ENCODE data around the gene EIF4A2. TPM values are rescaled to one million over a fixed set of nuclear protein-coding genes. Genes with fewer than 3 reads are reported as not detected.
A peak's percentile ranks its signal among the peaks of the same experiment; 100 is the strongest.

EIF4A2 gene
- total and polyA plus RNA-seq, 9 donors, result 347 to 961 (median 631) TPM

- Histone ChIP-seq H3K36me3 (no peaks in the 10 kb centered on the region), H3K27ac (no peak overlapping the region), H3K9me3 (no peaks in the 10 kb centered on the region), H3K4me1 (ENCODE audit: insufficient read depth) (no peaks in the 10 kb centered on the region), H3K27me3 (no peaks in the 10 kb centered on the region), H3K4me3 (no peak overlapping the region)
- 87 to 94% (median 90%) methylated on average over 8 of the region's 8 CpGs for WGBS, 3 donors
- intact Hi-C loops (cut with DNase I), result no loop called here
- no peak for DNase-seq
- TF ChIP-seq CTCF (IDR thresholded peaks at IDR 0.05) (no peak), EP300 (IDR thresholded peaks at IDR 0.05) (no peak), POLR2A (IDR thresholded peaks at IDR 0.05) (no peak)
Observed at GRCh38 chr3:186760897-186761447, 22.4 kb upstream of the EIF4A2 start.

- H3K9me3 ChIP-seq, result no peaks in the 10 kb centered on the region
- no peaks in the 10 kb centered on the region for H3K27me3 ChIP-seq
- intact Hi-C loops (cut with DNase I), result no loop called here
- H3K4me1 ChIP-seq (ENCODE audit: insufficient read depth), result peaks cover 4% of the 10 kb centered on the region
- DNase-seq, result no peak
- peak overlapping the region; percentile 30 for H3K4me3 ChIP-seq
- H3K36me3 ChIP-seq, result no peaks in the 10 kb centered on the region
- WGBS, 3 donors, result 6 to 18% (median 9%) methylated on average over 26 of the region's 26 CpGs
- H3K27ac ChIP-seq, result no peak overlapping the region
- TF ChIP-seq CTCF (IDR thresholded peaks at IDR 0.05) (no peak), EP300 (IDR thresholded peaks at IDR 0.05) (no peak), POLR2A (IDR thresholded peaks at IDR 0.05) (no peak)
Observed at GRCh38 chr3:186772281-186772694, 11.1 kb upstream of the EIF4A2 start.

- intact Hi-C loops (cut with DNase I), result no loop called here
- 17 to 27% (median 27%) methylated on average over 28 of the region's 28 CpGs for WGBS, 3 donors
- Histone ChIP-seq H3K36me3 (no peaks in the 10 kb centered on the region), H3K27me3 (no peaks in the 10 kb centered on the region), H3K4me3 (peak overlapping the region; percentile 30), H3K4me1 (ENCODE audit: insufficient read depth) (peaks cover 4% of the 10 kb centered on the region), H3K27ac (no peak overlapping the region), H3K9me3 (no peaks in the 10 kb centered on the region)
- peak; percentile 20 to 53 (median 35) for DNase-seq
- TF ChIP-seq EP300 (IDR thresholded peaks at IDR 0.05), result no peak
Observed at GRCh38 chr3:186772701-186773417, 10.5 kb upstream of the EIF4A2 start.

- Histone ChIP-seq H3K27me3 (no peaks in the 10 kb centered on the region), H3K4me3 (no peak overlapping the region), H3K4me1 (ENCODE audit: insufficient read depth) (peaks cover 4% of the 10 kb centered on the region), H3K9me3 (no peaks in the 10 kb centered on the region), H3K27ac (no peak overlapping the region), H3K36me3 (no peaks in the 10 kb centered on the region)
- TF ChIP-seq POLR2A (IDR thresholded peaks at IDR 0.05), result no peak
- TF ChIP-seq EP300 (IDR thresholded peaks at IDR 0.05), result no peak
- TF ChIP-seq CTCF (IDR thresholded peaks at IDR 0.05), result no peak
- 46 to 50% (median 48%) methylated on average over 8 of the region's 8 CpGs for WGBS, 3 donors
- intact Hi-C loops (cut with DNase I), result no loop called here
- no peak for DNase-seq
Observed at GRCh38 chr3:186775999-186776398, 7.4 kb upstream of the EIF4A2 start.

GRCh38 chr3:186779204-186779603, 4.2 kb upstream of the EIF4A2 start:
- 88 to 96% (median 92%) methylated on average over 5 of the region's 5 CpGs for WGBS, 3 donors
- DNase-seq, result no peak
- no peak for TF ChIP-seq POLR2A (IDR thresholded peaks at IDR 0.05)
- TF ChIP-seq CTCF (IDR thresholded peaks at IDR 0.05), result no peak
- TF ChIP-seq EP300 (IDR thresholded peaks at IDR 0.05), result no peak
- Histone ChIP-seq H3K4me1 (ENCODE audit: insufficient read depth) (no peaks in the 10 kb centered on the region), H3K27ac (no peak overlapping the region), H3K4me3 (no peak overlapping the region), H3K36me3 (no peaks in the 10 kb centered on the region), H3K9me3 (no peaks in the 10 kb centered on the region), H3K27me3 (no peaks in the 10 kb centered on the region)
- intact Hi-C loops (cut with DNase I), result no loop called here
